NB4 (cell line): ENCODE measurements around the gene CGB1.
"Not testable (repeated sequence)": the region's sequence is repeated elsewhere in the genome, so short reads cannot be mapped to it uniquely, and the experiment has no call there.

Experiments
- DNase-seq: peaks from one replicate; pipeline ENCODE4 v3.0.0; 2010; ENCODE audit warnings: low read depth
- H3K4me3 ChIP-seq: one replicate; pipeline ENCODE4 v1.5.1; 2011; ENCODE audit warnings: mild to moderate bottlenecking, low read depth, low read length, moderate library complexity
- MYC ChIP-seq: IDR thresholded peaks from 2 replicates; pipeline ENCODE4 v1.6.1; 2011; ENCODE audit warnings: low read depth, low read length
- POLR2A ChIP-seq: IDR thresholded peaks from 2 replicates; pipeline ENCODE4 v1.6.1; 2011; ENCODE audit warnings: mild to moderate bottlenecking; ENCODE audit not compliant: insufficient read length; ENCODE audit errors: extremely low read depth
- TF ChIP-seq, protein P1 (sequence below): IDR thresholded peaks from 2 replicates; pipeline ENCODE4 v1.6.1; 2011; ENCODE audit warnings: low read depth, low read length
- TF ChIP-seq, protein P2 (sequence below): IDR thresholded peaks from one replicate; pipeline ENCODE4 v1.5.1; 2012; ENCODE audit warnings: low read depth, low read length

CGB1 gene

DNA sequence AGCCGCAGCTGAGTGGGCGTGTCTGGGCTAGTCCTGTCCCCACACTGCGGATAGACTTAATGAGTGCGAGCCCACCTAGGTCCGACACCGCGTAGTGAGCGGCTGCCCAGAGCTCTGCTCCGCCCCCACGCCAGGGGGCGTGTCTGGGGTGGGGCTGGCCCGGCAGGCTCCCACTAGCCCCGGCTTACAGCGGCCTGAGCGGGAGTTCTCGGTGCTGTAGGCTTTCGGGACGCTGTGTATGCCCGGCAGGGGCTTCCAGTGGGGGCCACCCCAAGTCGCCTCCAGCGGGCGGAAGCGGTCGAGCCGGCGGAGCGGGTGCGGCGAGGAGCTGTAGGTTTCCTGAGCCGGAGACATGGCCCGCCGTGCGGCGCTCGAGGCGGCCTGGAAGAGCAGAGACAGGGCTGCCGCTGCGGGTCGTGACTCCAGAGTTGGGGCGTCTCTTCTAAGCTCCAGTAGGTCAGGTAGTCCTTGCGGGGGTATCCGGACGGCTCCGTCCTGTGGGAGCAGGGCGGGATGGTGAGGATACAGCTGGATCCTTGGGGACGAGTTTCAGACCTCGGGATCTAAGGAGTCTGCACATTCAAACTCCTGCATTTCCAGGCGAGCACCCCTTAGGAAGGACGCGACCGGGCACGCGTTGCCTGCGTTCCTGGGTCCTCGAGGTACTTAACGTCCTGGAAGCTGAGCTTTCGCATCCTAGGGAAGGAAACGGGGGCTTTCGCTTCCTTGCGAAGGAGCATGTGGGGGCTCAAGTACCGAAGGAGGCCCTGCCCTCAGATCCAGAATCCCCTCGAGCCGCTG is 19.6 kb upstream of the CGB1 start:
- peak; percentile 79 for DNase-seq
- no peak overlapping the region for H3K4me3 ChIP-seq
- TF ChIP-seq, protein P1, sequence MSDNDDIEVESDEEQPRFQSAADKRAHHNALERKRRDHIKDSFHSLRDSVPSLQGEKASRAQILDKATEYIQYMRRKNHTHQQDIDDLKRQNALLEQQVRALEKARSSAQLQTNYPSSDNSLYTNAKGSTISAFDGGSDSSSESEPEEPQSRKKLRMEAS = no peak
- no peak for TF ChIP-seq POLR2A
- TF ChIP-seq, protein P2, sequence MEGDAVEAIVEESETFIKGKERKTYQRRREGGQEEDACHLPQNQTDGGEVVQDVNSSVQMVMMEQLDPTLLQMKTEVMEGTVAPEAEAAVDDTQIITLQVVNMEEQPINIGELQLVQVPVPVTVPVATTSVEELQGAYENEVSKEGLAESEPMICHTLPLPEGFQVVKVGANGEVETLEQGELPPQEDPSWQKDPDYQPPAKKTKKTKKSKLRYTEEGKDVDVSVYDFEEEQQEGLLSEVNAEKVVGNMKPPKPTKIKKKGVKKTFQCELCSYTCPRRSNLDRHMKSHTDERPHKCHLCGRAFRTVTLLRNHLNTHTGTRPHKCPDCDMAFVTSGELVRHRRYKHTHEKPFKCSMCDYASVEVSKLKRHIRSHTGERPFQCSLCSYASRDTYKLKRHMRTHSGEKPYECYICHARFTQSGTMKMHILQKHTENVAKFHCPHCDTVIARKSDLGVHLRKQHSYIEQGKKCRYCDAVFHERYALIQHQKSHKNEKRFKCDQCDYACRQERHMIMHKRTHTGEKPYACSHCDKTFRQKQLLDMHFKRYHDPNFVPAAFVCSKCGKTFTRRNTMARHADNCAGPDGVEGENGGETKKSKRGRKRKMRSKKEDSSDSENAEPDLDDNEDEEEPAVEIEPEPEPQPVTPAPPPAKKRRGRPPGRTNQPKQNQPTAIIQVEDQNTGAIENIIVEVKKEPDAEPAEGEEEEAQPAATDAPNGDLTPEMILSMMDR = peak; percentile 57

- not testable (repeated sequence) for H3K4me3 ChIP-seq, DNase-seq
These were observed 13.8 kb upstream of the CGB1 start for GRCh38 chr19:49050376-49051033.

DNA sequence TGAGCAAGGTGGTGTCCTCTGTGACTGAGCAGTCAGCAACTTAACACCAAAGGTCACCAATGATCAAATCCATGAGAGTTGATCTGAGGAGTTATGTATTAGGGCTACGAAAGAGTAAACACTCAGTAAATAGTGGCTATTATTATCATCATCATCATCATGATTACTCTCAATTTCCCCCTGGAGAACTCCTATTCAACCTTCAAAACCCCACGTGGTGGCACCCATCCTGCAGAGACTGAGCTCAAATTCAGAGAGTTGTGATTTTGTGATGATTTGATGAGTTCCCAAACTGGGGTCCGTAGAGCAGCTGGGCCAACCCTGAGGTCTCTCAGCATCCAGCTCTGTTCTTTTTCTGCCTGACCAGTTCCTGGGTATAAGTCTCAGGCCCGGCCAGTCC is 13.1 kb upstream of the CGB1 start:
- H3K4me3 ChIP-seq, DNase-seq: not testable (repeated sequence)

DNA sequence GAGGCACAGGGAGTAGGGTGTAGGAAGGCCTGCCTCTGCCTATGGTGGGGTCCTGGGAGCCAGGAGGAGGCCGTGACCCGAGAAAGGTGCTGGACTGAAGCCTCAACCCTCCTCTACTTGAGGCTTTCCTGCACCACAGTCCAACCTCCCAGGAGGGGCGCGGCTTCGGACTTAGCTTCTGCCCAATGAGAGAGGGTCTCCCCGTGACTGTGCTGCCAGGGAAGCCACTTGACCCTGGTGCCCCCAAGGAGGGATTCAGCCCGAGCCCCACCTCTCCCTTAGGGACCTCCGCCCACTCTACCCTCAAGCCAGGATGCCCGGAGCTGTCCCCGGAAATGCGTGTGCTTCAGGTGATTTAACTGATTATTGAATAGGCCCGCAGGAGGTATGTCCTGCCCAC is 12.3 kb upstream of the CGB1 start, which contains the start of gene CGB8:
TSS of gene CGB8 (minus strand) at position 101 of the 400 bp plus-strand sequence. CDS start 372 bp downstream, outside the sequence.
- not testable (repeated sequence) for H3K4me3 ChIP-seq, DNase-seq

GRCh38 chr19:49043548-49043947 is 6.9 kb upstream of the CGB1 start, which contains the start of gene CGB5:
TSS of gene CGB5 (plus strand) at chr19:49043848. CDS start at chr19:49044210, 362 bp downstream.
- not testable (repeated sequence) for H3K4me3 ChIP-seq, DNase-seq

GRCh38 chr19:49042666-49043065 is 6.0 kb upstream of the CGB1 start:
- DNase-seq, H3K4me3 ChIP-seq: not testable (repeated sequence)

DNA sequence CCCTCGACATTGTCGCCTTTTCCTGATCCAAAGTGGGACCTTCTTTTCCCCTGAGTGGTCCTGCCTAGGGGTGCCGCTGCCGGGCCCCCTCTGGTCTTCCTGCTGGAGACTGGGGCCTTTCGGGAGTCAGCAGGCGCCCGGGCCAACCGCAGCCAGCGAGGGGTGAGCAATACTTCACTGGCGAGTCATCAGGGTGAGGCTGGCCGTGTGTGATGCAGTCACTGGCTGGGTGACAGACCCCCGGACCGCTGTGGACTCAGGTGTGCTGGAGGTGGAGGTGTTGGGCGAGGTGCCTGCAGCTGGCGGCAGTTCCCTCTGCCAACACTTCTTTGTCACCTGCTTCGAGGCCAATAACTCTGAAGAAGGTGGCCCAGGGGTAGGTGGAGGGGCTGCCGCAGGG is 5.5 kb upstream of the CGB1 start:
- no peak for DNase-seq
- no peak for TF ChIP-seq MYC
- TF ChIP-seq, protein P1 = no peak
- no peak for TF ChIP-seq POLR2A
- TF ChIP-seq, protein P2 = no peak
- H3K4me3 ChIP-seq = no peak overlapping the region

DNA sequence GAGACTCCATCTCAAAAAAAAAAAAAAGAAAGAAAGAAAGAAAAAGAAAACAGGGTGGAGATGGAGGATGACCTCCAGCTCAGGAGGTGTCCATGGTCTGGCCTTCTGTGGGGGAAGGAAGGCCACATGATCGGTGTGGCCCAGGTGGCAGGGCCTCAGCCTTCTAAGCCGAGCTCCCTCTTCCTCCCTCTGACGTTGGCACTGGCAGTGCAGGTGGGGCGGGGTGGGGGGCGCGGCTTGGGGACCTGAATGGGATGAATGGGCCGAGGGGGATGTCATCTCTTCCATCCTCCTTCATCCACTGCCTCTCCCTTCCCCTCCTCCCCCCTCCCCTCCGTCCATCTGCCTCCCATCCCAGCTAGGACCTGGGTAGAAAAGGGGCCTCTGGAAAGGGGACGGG is 3.0 kb upstream of the CGB1 start:
- not testable (repeated sequence) for H3K4me3 ChIP-seq, DNase-seq

DNA sequence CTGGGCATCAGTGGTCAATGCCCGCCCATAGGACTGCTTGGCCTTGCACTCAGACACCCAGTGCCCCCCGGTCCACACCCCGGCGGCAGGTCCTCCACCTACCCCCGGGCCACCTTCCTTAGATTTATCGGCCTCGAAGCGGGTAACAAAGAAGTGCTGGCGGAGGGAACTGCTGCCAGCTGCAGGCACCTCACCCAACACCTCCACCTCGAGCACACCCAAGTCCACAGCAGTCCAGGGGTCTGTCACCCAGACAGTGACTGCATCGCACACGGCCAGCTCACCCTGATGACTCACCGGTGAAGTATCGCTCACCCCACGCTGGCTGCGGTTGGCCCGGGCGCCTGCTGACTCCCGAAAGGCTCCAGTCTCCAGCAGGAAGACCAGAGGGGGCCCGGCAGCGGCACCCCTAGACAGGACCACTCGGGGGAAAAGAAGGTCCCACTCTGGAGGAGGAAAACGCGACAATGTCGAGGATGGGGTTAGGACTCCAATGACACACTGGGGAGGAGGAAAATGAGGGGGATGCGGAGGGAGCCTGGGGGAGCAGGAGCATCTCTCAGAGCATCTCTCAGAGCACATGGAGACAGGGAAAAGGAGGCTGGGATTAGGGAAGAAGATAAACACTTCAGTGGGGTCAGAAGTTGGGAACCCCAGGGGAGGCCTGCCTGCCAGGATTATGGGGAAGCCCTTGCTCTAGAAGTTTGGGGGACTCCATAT is 2.0 kb upstream of the CGB1 start:
- H3K4me3 ChIP-seq, DNase-seq: not testable (repeated sequence)

DNA sequence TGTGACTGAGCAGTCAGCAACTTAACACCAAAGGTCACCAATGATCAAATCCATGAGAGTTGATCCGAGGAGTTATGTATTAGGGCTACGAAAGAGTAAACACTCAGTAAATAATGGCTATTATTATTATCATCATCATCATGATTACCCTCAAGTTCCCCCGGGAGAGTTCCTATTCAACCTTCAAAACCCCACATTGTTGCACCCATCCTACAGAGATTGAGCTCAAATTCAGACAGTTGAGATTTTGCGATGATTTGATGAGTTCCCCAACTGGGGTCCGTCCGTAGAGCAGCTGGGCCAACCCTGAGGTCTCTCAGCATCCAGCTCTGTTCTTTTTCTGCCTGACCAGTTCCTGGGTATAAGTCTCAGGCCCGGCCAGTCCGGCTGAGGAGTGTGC is 1.4 kb upstream of the CGB1 start:
- H3K4me3 ChIP-seq, DNase-seq: not testable (repeated sequence)
